ENCODE measurements around the gene ATP6AP2.
A peak's percentile ranks its signal among the peaks of the same experiment; 100 is the strongest.

ATP6AP2 gene

GRCh38 chrX:40542972-40543371 is 37.8 kb upstream of the ATP6AP2 start:
- in situ Hi-C loops (cut with MboI; ENCODE audit: low pct_unique_long_range_greater_than_20kb, low sequenced_read_pairs, unreplicated experiment): no loop called here
- no peak for TF ChIP-seq CTCF (IDR thresholded peaks at IDR 0.05; ENCODE audit: extremely low read depth, insufficient read depth, missing control alignments)
- no peak for DNase-seq (ENCODE audit: low spot score)

GRCh38 chrX:40543661-40544328 is 37.0 kb upstream of the ATP6AP2 start:
- in situ Hi-C loops (cut with MboI; ENCODE audit: low pct_unique_long_range_greater_than_20kb, low sequenced_read_pairs, unreplicated experiment): no loop called here
- DNase-seq (ENCODE audit: low spot score): peak; percentile 36
- TF ChIP-seq CTCF (IDR thresholded peaks at IDR 0.05; ENCODE audit: extremely low read depth, insufficient read depth, missing control alignments): peak; percentile 73

GRCh38 chrX:40544343-40545266 is 36.2 kb upstream of the ATP6AP2 start:
- DNase-seq (ENCODE audit: low spot score): no peak
- in situ Hi-C loops (cut with MboI; ENCODE audit: low pct_unique_long_range_greater_than_20kb, low sequenced_read_pairs, unreplicated experiment): no loop called here
- TF ChIP-seq CTCF (IDR thresholded peaks at IDR 0.05; ENCODE audit: extremely low read depth, insufficient read depth, missing control alignments): no peak

GRCh38 chrX:40546870-40547269 is 33.9 kb upstream of the ATP6AP2 start:
- TF ChIP-seq CTCF (IDR thresholded peaks at IDR 0.05; ENCODE audit: extremely low read depth, insufficient read depth, missing control alignments): no peak
- no peak for DNase-seq (ENCODE audit: low spot score)
- in situ Hi-C loops (cut with MboI; ENCODE audit: low pct_unique_long_range_greater_than_20kb, low sequenced_read_pairs, unreplicated experiment): no loop called here

GRCh38 chrX:40550066-40550465 is 30.7 kb upstream of the ATP6AP2 start:
- DNase-seq (ENCODE audit: low spot score): no peak
- TF ChIP-seq CTCF (IDR thresholded peaks at IDR 0.05; ENCODE audit: extremely low read depth, insufficient read depth, missing control alignments): no peak
- in situ Hi-C loops (cut with MboI; ENCODE audit: low pct_unique_long_range_greater_than_20kb, low sequenced_read_pairs, unreplicated experiment): no loop called here

- in situ Hi-C loops (cut with MboI; ENCODE audit: low pct_unique_long_range_greater_than_20kb, low sequenced_read_pairs, unreplicated experiment): no loop called here
- TF ChIP-seq CTCF (IDR thresholded peaks at IDR 0.05; ENCODE audit: extremely low read depth, insufficient read depth, missing control alignments): no peak
- DNase-seq (ENCODE audit: low spot score): no peak
Observed at GRCh38 chrX:40552768-40553167, 28.0 kb upstream of the ATP6AP2 start.

Measured in GM13977 (cell line).